ENCODE measurements around the gene CACNA1D.

CACNA1D gene

GRCh38 chr3:53835257-53835656 lies 340.8 kb downstream of the CACNA1D start:
- H3K4me1 Mint-ChIP-seq: no peaks in the 10 kb centered on the region
- no peaks in the 10 kb centered on the region for H3K27me3 Mint-ChIP-seq (ENCODE audit: low read depth)
- H3K27ac Mint-ChIP-seq: no peak overlapping the region
- no peak overlapping the region for H3K4me3 Mint-ChIP-seq
- H3K36me3 Mint-ChIP-seq (ENCODE audit: low read depth): no peaks in the 10 kb centered on the region
- no peak for TF ChIP-seq CTCF (IDR thresholded peaks at IDR 0.05; ENCODE audit: unreplicated experiment in 3 of 3)
- H3K9me3 Mint-ChIP-seq: no peaks in the 10 kb centered on the region

GRCh38 chr3:53836084-53836872 lies 341.9 kb downstream of the CACNA1D start:
- H3K27me3 Mint-ChIP-seq (ENCODE audit: low read depth): no peaks in the 10 kb centered on the region
- no peak overlapping the region for H3K4me3 Mint-ChIP-seq
- TF ChIP-seq CTCF (IDR thresholded peaks at IDR 0.05; ENCODE audit: unreplicated experiment in 3 of 3): no peak
- no peaks in the 10 kb centered on the region for H3K4me1 Mint-ChIP-seq
- no peak overlapping the region for H3K27ac Mint-ChIP-seq
- H3K9me3 Mint-ChIP-seq: no peaks in the 10 kb centered on the region
- no peaks in the 10 kb centered on the region for H3K36me3 Mint-ChIP-seq (ENCODE audit: low read depth)

- no peak for TF ChIP-seq CTCF (IDR thresholded peaks at IDR 0.05; ENCODE audit: unreplicated experiment in 3 of 3)
- H3K4me3 Mint-ChIP-seq: no peak overlapping the region
- H3K9me3 Mint-ChIP-seq: no peaks in the 10 kb centered on the region
- no peaks in the 10 kb centered on the region for H3K36me3 Mint-ChIP-seq (ENCODE audit: low read depth)
- peaks cover 6% of the 10 kb centered on the region for H3K27me3 Mint-ChIP-seq (ENCODE audit: low read depth)
- no peaks in the 10 kb centered on the region for H3K4me1 Mint-ChIP-seq
- no peak overlapping the region for H3K27ac Mint-ChIP-seq
Measured at GRCh38 chr3:53837331-53837730, 342.9 kb downstream of the CACNA1D start.

- no peak for TF ChIP-seq CTCF (IDR thresholded peaks at IDR 0.05; ENCODE audit: unreplicated experiment in 3 of 3)
- Mint-ChIP-seq H3K4me3 (no peak overlapping the region), H3K27me3 (ENCODE audit: low read depth) (peaks cover 21% of the 10 kb centered on the region), H3K4me1 (peaks cover 8% of the 10 kb centered on the region), H3K9me3 (no peaks in the 10 kb centered on the region), H3K27ac (no peak overlapping the region), H3K36me3 (ENCODE audit: low read depth) (no peaks in the 10 kb centered on the region)
Measured at GRCh38 chr3:53841296-53841695, 346.9 kb downstream of the CACNA1D start.

- Mint-ChIP-seq H3K4me1 (peaks cover 8% of the 10 kb centered on the region), H3K9me3 (no peaks in the 10 kb centered on the region), H3K27ac (peak overlapping the region; percentile 65 to 84 (median 67))
Measured at GRCh38 chr3:53842436-53843194, 348.2 kb downstream of the CACNA1D start.

More at GRCh38 chr3:53842436-53843194, 348.2 kb downstream of the CACNA1D start:
- Mint-ChIP-seq H3K27me3 (ENCODE audit: low read depth) (peaks cover 33% of the 10 kb centered on the region), H3K4me3 (peak overlapping the region; percentile 21 to 55 (median 41)), H3K36me3 (ENCODE audit: low read depth) (no peaks in the 10 kb centered on the region)
- TF ChIP-seq CTCF (IDR thresholded peaks at IDR 0.05; ENCODE audit: unreplicated experiment in 3 of 3): peak; percentile 15 to 30 (median 26)
